Activated CD8-positive, alpha-beta memory T cell treated with anti-CD3 and anti-CD28 coated beads, Interleukin-2, amount 50 U/mL, for 24 hours (primary cell): ENCODE data around the gene IGFLR1.
"Not testable (repeated sequence)": the region's sequence is repeated elsewhere in the genome, so short reads cannot be mapped to it uniquely, and the experiment has no call there.

Source experiments
- DNase-seq: peaks from one replicate; pipeline ENCODE4 v3.0.0-alpha.2; 2020; ENCODE audit errors: extremely low read depth

Gene IGFLR1

DNA sequence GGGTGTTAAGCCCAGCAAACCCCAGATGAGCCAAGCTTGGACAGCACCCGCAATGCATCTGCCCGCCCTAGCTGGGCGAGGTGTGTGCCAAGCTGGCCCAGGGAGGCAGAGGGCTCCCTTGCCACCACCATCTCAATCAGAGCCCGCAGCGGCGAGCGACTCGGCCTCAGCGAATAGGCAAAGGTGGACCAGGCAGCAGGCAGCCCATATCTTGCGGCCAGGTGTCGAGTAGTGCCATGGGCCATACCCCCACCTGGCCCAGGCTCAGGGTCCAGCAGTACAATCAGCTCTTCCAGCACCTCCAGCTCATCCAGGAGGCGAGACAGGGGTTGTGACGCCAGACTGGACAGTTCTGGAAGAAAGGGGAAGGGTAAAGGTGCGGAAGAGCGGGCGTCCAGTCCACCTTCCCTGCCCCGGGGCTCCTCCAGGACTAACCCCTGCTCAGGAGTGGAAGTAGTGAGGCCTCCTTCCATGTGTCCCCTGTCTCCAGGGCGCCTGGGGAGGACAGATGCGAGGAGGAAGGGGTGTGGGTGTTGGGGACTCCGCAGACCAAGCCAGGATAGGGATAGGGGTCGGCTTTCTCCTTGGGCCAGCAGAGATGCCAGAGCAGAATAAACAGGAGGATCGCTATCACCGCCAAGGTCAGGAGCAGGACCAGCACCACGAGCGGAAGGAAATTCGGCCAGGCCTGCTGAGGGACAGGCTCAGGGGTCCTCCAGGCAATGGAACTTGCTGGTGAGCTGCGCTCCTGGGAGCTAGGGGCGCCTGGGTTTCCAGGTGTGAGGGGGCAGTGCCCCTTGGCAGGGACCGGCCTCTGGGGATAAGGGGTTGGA lies 2.8 kb downstream of the IGFLR1 start:
- DNase-seq = no peak

DNA sequence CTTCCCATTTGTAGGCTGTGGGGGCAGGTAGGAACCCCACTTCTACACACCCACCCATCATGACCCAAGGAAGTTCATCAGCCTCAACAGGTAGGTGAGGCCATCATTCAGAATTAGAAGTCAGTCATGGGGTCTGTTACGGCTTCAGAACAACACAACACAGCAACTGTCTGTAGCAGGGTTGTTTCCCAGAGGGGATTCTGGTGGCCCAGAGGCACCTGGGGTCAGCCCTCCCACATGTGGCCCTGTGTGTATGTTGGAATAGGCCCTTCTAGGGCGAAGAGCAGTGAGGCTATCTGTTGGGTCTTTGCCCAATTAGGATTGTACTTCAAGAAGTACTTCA lies 3.4 kb downstream of the IGFLR1 start:
- no peak for DNase-seq

DNA sequence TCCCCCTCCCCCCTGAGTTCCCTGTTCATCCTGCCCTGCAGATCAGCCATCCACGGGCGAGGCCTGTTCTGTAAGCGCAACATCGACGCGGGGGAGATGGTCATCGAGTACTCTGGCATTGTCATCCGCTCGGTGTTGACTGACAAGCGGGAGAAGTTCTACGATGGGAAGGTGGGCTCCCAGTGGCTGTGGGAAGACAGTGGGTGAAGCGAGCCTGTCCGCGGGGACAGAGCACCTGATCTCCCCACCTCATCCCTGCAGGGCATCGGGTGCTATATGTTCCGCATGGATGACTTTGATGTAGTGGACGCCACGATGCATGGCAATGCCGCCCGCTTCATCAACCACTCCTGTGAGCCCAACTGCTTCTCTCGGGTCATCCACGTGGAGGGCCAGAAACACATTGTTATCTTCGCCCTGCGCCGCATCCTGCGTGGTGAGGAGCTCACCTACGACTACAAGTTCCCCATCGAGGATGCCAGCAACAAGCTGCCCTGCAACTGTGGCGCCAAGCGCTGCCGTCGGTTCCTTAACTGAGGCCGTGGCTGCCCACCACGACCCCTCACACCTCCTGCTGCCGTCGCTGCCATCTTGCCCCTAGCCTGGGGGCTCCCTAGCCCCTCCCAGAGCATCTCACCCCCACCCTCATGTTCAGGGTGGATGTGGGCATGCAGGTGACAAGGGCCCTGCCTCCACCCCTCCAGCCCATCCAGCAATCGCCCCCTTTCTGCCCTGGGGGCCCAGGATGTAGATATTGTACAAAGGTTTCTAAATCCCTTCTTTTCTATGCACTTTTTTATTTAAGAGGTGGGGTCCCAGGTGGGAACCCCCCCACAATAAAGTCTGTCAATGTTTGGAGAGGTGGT lies 4.0 kb downstream of the IGFLR1 start:
- no peak for DNase-seq

DNA sequence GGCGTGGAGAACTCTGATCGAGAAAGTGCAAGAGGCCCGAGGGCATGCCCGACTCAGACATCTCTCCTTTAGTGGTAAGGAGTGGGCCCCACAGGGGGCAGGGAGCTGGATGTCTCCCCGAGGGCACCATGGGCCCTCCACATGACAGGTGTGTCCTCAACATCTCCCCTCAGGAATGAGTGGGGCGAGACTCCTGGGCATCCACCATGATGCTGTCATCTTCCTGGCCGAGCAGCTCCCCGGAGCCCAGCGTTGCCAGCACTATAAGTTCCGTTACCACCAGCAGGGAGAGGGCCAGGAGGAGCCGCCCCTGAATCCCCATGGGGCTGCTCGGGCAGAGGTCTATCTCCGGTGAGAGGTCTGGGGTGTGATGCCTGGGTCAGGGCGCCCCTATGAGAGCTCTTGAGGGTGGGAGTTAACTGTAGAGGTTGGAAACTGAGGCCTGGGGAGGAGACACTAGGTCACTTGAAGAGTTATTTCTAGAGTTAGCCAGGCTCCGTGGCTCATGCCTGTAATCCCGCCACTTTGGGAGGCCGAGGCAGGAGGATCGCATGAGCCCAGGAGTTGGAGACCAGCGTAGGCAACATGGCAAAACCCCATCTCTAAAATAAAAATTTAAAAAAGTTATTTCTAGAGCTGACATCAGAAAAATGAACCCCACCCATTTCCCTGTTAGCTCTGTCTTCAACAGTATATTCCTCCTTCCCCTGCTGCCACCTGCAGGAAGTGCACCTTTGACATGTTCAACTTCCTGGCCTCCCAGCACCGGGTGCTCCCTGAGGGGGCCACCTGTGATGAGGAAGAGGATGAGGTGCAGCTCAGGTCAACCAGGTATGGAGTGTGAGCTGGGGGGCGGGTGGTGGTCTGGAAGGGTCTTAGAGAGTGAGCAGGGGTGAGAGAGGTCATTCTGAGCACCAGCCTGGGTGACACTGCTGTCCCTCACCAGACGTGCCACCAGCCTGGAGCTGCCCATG lies 5.1 kb downstream of the IGFLR1 start:
- DNase-seq = no peak

DNA sequence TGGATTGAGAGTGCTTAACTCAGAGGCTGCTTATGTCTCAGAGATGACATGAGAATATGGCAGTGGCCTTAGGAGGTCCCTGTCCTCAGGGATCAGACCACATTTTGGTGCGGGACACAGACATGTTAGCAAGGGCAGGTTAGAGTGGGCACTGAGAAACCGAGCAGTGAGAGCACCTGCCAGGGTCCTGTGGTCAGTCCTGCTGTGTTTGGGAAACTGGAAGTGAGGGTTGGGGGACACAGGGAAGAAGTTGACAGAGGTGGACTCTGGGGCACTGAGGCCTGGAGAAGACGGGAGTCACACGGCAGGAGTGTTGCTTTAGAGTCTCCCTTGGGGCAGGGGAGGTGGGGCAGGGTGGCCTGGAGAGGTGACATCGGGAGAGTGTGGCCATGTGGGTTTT lies 7.4 kb downstream of the IGFLR1 start:
- DNase-seq = no peak

DNA sequence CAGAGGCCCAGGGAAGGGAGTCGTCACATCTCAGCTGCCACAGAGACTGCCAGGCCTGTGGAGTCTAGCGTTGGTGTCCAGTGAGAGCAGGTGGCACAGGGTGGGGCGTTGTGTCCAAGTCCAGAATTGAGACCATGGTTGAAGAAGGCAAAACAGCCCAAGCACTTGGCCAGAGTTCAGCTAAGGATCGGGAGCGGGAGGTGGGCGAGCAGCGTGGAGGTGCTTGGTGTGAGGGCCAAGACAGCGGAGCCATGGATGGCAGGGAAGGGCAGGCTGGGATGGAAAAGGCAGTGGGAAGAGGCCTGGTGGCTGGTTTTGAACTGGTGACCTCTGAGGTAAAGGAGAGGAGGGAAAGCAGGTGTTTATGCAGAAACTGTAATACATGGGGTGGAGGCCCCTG lies 8.0 kb downstream of the IGFLR1 start:
- no peak for DNase-seq

DNA sequence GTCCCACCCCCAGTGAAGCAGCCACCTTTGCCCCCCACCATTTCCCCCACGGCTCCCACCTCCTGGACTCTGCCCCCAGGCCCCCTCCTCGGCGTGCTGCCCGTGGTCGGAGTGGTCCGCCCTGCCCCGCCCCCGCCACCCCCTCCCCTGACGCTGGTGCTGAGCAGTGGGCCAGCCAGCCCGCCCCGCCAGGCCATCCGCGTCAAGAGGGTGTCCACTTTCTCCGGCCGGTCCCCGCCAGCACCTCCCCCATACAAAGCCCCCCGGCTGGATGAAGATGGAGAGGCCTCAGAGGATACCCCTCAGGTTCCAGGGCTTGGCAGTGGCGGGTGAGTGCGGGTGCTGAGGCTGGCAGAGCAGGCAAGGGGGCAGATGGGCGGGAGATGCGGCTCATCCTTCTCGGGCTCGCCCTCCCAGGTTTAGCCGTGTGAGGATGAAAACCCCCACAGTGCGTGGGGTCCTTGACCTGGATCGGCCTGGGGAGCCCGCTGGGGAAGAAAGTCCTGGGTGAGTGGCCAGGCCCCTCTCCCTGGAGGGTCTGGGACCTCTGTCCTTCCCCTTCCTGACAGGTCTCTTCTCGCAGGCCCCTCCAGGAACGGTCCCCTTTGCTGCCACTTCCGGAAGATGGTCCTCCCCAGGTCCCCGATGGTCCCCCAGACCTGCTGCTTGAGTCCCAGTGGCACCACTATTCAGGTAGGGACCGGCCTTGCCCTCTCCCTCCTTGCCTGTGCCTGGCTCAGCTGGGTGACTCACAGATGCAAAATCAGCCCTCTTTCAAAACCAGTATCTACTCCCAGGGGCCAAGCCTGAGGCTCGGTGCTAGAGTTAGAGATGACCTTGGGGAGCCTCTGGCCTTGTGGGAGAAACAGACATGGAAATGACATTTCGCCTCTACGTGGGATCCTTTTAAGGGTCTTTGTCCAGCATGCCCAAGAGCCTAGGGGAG lies 8.8 kb downstream of the IGFLR1 start:
- no peak for DNase-seq

DNA sequence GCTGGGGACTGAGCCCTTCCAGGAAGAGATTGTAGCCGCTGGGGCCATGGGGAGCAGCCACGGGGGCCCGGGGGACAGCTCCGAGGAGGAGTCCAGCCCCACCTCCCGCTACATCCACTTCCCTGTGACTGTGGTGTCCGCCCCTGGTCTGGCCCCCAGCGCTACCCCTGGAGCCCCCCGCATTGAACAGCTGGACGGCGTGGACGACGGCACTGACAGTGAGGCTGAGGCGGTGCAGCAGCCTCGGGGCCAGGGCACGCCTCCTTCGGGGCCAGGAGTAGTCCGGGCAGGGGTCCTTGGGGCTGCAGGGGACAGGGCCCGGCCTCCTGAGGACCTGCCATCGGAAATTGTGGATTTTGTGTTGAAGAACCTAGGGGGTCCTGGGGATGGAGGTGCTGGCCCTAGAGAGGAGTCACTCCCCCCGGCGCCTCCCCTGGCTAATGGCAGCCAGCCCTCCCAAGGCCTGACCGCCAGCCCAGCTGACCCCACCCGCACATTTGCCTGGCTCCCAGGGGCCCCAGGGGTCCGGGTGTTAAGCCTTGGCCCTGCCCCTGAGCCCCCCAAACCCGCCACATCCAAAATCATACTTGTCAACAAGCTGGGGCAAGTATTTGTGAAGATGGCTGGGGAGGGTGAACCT lies 9.6 kb downstream of the IGFLR1 start:
- no peak for DNase-seq

DNA sequence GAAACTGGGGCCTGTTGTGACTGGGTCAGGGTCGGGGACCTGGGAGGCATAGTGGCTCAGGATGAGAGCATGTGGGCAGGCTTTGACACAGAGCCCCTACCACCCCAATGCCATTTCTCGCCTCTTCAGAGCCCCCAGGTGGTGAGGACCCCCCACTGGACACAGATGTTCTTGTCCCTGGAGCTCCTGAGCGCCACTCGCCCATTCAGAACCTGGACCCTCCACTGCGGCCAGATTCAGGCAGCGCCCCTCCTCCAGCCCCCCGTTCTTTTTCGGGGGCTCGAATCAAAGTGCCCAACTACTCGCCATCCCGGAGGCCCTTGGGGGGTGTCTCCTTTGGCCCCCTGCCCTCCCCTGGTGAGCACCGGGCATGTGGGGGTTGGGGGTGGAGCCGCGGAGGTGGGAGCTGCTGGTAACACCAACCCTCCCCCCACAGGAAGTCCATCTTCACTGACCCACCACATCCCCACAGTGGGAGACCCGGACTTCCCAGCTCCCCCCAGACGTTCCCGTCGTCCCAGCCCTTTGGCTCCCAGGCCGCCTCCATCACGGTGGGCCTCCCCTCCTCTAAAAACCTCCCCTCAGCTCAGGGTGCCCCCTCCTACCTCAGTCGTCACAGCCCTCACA lies 10.4 kb downstream of the IGFLR1 start:
- DNase-seq = no peak

DNA sequence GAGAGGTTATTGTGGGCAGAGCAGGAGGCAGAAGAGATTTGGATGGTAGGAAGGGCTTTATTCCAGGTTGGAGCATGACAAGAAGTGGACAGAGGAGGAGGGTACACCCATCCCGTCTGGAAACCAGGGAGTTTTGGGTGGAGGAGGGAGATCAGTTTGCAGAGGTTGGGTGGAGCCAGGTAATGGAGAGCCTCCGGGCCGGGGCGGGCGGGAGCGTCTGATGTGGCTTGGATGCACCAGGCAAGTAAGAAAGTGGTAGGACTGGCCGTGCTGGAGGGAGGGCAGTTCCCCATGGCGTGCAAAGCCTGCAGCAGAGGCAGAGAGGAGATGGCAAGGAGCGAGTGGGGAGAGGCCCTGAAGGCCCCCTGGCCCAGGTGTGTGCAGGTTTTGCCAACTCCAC lies 10.9 kb downstream of the IGFLR1 start:
- DNase-seq = no peak

DNA sequence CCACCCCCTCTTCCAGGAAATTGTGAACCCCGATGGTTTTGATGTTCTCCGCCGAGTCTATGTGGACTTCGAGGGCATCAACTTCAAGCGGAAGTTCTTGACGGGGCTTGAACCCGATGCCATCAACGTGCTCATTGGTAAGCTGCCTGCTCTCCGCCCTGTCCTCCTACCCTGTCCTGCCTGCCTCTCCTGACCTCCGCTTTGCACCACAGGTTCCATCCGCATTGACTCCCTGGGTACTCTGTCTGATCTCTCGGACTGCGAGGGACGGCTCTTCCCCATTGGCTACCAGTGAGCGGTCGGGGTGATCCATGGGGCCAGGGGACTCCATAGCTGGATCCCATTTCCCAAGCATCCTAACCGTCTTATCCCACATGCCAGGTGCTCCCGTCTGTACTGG lies 11.9 kb downstream of the IGFLR1 start:
- DNase-seq = no peak

DNA sequence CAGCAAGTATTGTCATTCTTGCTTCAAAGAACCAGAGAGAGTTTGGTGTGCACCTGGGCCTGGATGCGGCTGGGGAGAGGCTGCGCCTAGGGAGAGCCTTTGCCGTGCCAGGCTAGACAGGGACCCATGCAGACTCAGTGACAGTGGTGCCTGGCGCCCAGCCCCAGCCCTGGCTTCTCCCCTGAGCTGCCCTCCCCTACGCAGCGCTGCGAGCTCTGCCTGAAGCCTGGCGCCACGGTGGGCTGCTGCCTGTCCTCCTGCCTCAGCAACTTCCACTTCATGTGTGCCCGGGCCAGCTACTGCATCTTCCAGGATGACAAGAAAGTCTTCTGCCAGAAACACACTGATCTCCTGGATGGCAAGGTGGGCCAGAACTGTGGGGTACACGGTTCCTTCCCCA lies 12.5 kb downstream of the IGFLR1 start:
- DNase-seq = no peak

DNA sequence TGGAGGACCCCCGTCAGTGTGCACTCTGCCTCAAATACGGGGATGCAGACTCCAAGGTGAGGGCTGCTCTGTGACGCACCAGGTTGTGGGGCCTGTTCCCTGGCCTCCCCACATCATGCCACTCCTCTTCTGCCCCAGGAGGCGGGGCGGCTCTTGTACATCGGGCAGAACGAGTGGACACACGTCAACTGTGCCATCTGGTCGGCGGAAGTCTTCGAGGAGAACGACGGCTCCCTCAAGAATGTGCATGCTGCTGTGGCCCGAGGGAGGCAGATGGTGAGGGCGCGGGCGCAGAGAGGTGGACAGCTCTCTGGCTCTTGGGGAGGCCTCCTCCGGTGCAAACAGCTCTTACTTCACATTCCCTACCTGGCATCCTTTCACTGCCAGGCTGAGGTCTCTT lies 13.2 kb downstream of the IGFLR1 start:
- no peak for DNase-seq

DNA sequence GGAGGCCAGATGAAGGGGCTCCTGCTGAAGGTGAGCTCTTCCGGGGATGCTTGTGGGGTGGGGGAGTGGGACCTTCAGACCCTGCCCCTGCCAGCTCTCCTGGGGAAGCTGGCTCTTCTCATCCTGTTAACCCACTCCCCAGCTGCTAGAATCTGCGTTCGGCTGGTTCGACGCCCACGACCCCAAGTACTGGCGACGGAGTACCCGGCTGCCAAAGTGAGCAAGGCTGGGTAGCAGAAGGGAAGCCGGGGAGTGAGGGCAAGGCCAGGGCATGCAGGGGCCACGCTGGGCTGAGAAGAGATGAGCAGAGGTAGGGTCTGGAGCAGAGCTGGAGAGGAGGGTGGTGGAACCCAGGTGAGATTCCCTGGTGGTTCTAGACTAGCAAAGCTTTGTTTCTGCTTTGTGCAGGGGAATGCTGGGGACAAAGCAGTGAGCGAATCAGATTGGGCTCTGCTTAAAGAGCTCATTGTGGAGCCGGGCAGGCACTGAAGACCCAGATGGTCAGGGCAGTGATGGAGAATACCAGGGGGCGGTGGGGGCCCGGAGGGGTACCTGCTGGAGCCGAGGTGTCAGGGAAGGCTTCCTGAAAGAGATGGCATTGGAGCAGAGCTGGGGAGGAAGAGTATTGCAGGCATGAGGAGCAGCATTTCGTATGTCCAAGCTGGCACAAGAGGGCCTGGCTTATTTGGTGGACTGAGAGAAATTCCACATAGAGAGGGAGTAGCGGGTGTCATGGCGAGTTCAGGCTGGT lies 14.1 kb downstream of the IGFLR1 start:
- DNase-seq = no peak

DNA sequence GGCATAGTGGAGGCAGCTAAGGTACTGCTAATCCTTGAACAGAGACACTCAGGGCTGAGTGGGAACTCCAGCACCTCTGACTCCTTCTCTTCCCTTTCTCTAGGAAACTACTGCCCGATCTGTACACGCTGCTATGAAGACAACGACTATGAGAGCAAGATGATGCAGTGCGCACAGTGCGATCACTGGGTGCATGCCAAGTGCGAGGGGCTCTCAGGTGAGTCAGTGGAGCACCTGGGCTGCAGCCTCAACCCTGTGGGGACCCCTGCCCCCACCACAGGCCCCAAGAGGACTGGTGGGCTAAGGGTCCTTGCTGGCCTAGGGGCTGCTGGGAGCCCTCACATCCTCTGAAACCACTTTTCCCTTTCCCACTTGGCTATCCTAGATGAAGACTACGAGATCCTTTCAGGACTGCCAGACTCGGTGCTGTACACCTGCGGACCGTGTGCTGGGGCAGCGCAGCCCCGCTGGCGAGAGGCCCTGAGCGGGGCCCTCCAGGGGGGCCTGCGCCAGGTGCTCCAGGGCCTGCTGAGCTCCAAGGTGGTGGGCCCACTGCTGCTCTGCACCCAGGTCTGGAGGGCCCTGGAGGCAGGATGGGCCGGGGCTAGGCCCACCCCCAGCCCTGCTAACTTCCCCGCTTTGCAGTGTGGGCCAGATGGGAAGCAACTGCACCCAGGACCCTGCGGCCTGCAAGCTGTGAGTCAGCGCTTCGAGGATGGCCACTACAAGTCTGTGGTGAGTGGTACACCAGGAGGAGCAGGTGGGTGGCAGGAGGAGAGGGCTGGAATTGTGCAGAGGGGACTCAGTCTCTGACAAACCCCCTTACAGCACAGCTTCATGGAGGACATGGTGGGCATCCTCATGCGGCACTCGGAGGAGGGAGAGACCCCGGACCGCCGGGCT lies 14.9 kb downstream of the IGFLR1 start:
- DNase-seq = no peak

DNA sequence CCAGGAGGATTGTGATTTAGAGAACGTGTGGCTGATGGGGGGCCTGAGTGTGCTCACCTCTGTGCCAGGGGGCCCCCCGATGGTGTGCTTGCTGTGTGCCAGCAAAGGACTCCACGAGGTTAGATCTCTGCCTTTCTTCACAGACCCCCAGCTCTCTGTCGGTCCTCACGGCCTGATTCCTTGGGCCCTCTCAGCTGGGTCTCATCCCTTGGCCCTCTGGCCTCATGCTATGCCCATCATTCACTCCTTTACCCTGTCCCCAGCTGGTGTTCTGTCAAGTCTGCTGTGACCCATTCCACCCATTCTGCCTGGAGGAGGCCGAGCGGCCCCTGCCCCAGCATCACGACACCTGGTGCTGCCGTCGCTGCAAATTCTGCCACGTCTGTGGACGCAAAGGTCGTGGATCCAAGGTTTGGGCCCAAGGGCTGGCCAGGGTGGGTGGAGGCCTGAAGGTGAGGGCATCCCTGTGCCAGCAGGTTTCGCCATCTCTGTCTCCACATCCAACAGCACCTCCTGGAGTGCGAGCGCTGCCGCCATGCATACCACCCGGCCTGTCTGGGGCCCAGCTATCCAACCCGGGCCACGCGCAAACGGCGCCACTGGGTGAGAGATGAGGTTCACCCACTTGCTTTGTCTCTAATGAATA lies 16.9 kb downstream of the IGFLR1 start:
- no peak for DNase-seq

DNA sequence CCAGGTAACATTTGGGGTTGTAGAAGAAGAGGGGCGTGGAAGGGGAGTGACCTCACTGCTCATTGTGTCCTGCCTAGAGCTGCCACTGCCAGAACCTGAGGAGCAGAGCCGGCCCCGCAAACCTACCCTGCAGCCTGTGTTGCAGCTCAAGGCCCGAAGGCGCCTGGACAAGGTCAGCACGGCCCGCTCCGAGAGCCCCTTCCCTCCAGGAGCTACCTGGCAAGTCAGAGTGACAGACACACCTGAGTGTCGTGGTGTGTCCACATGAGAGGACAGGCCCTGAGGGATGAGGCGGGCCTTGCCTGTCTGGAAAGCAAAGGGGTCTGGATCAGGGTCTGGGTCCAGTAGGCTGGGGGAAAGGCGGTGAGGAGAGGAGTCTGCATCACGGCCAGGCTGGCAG lies 17.7 kb downstream of the IGFLR1 start:
- no peak for DNase-seq

DNA sequence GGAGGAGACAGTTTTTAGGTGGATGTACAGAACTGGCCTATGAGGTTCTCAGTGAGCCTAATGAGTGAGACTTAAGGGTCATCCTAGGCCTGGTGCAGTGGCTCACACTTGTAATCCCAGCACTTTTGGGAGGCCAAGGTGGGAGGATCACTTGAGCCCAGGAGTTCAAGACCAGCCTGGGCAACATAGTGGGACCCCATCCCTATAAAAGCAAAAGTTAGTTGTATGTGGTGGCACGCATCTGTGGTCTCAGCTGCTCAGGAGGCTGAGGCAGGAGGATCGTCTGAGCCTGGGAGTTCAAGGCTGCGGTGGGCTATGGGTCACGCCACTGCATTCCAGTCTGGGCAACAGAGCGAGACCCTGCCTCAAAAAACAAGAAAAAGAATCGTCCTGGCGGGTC lies 18.1 kb downstream of the IGFLR1 start:
- DNase-seq = not testable (repeated sequence)
